A673 (cell line): ENCODE measurements around the gene NOP56. TPM values are rescaled to one million over a fixed set of nuclear protein-coding genes. Genes with fewer than 3 reads are reported as not detected.
"Not testable (repeated sequence)": the region's sequence is repeated elsewhere in the genome, so short reads cannot be mapped to it uniquely, and the experiment has no call there.

Experiments
- BruUV-seq: library from RNA; stranded (reverse); fragments of 400-500 nt; replicated peaks from 2 replicates; lab custom pipeline; 2021; lab: Mats Ljungman, UMichigan
- CTCF ChIA-PET: fragments of 300-600 bp; sonication (Branson Sonifier 250); formaldehyde crosslinking; loops from one replicate; lab custom pipeline; 2022; ENCODE audit warnings: antibody characterized with exemption; lab: Charles Lee
- POLR2A ChIA-PET: fragments of 300-600 bp; sonication (Branson Sonifier 250); formaldehyde crosslinking; loops from one replicate; lab custom pipeline; 2022; ENCODE audit warnings: antibody characterized with exemption; ENCODE audit not compliant: low non-redundant PET; lab: Charles Lee
- DNase-seq: peaks from one replicate; pipeline ENCODE4 v3.0.0-alpha.2; 2015; ENCODE audit warnings: low spot score
- H3K27ac ChIP-seq: fragments of 200-600 bp; sonication (generic); 2 replicates; pipeline ENCODE4 v1.5.1; 2016; ENCODE audit warnings: mixed run types, low read depth, mild to moderate bottlenecking, mixed read lengths, antibody characterized with exemption, low read length; ENCODE audit not compliant: poor library complexity, severe bottlenecking
- H3K27me3 ChIP-seq: fragments of 200-600 bp; sonication (generic); replicated peaks from 2 replicates; pipeline ENCODE4 v1.6.1; 2017; ENCODE audit warnings: mixed run types, low read depth, mild to moderate bottlenecking, mixed read lengths, antibody characterized with exemption, low read length; ENCODE audit not compliant: insufficient read depth, poor library complexity
- H3K36me3 ChIP-seq: fragments of 200-600 bp; sonication (generic); 2 replicates; pipeline ENCODE4 v1.6.1; 2016; ENCODE audit warnings: mixed run types, mild to moderate bottlenecking, mixed read lengths, antibody characterized with exemption, low read length; ENCODE audit not compliant: insufficient read depth, poor library complexity, severe bottlenecking
- H3K4me1 ChIP-seq: fragments of 200-600 bp; sonication (generic); 2 replicates; pipeline ENCODE4 v1.6.1; 2017; ENCODE audit warnings: mixed run types, mild to moderate bottlenecking, mixed read lengths, antibody characterized with exemption, low read length; ENCODE audit not compliant: insufficient read depth, poor library complexity, severe bottlenecking
- H3K4me3 ChIP-seq: fragments of 200-600 bp; sonication (generic); 2 replicates; pipeline ENCODE4 v1.5.1; 2016; ENCODE audit warnings: low read depth, mixed run types, mild to moderate bottlenecking, mixed read lengths, low read length; ENCODE audit not compliant: poor library complexity, severe bottlenecking
- H3K9me3 ChIP-seq: fragments of 200-600 bp; sonication (generic); 2 replicates; pipeline ENCODE4 v1.6.1; 2016; ENCODE audit warnings: mixed run types, low read depth, mild to moderate bottlenecking, mixed read lengths, antibody characterized with exemption, low read length; ENCODE audit not compliant: poor library complexity, severe bottlenecking
- CTCF ChIP-seq: fragments of 300-800, 200-600 bp; sonication (generic); conservative IDR thresholded peaks from 2 replicates; pipeline ENCODE4 v1.5.1; 2017; ENCODE audit warnings: low read depth, mild to moderate bottlenecking, antibody characterized with exemption, low read length, moderate library complexity, mixed read lengths
- EZH2 ChIP-seq: fragments of 200-600 bp; sonication (generic); IDR thresholded peaks from 2 replicates; pipeline ENCODE4 v1.6.1; 2017; ENCODE audit warnings: borderline replicate concordance, low read depth, mild to moderate bottlenecking, mixed read lengths, antibody characterized with exemption, low read length; ENCODE audit not compliant: poor library complexity, severe bottlenecking
- intact Hi-C: fragments of 100-400 bp; cut with micrococcal nuclease; formaldehyde crosslinking; loops from one replicate; pipeline ENCODE4 v1.10.0; 2022; ENCODE audit not compliant: unreplicated experiment
- total RNA-seq: library from RNA; stranded (reverse); gene quantifications from 2 replicates; pipeline ENCODE4 v1.2.3, GENCODE V29; 2021

Gene NOP56
- total RNA-seq, 1 experiment from 2014 or later = 704 TPM

- CTCF ChIA-PET = no interaction called here
These were observed 27.6 kb downstream of the NOP56 start for GRCh38 chr20:2680046-2680445.

GRCh38 chr20:2682040-2682439 lies 29.6 kb downstream of the NOP56 start:
- POLR2A ChIA-PET = not testable (repeated sequence)

More at GRCh38 chr20:2680046-2680445, 27.6 kb downstream of the NOP56 start:
- no peak for TF ChIP-seq CTCF
- no peak for TF ChIP-seq EZH2
- H3K4me1 ChIP-seq = no peaks in the 10 kb centered on the region
- peaks cover 3% of the 10 kb centered on the region for H3K27me3 ChIP-seq
- no TSS peak for BruUV-seq
- POLR2A ChIA-PET = no interaction called here
- H3K4me3 ChIP-seq = no peak overlapping the region
- DNase-seq = no peak
- H3K9me3 ChIP-seq = no peaks in the 10 kb centered on the region
- intact Hi-C loops = no loop called here
- H3K27ac ChIP-seq = no peak overlapping the region
- H3K36me3 ChIP-seq = no peaks in the 10 kb centered on the region

GRCh38 chr20:2684817-2685216 lies 32.4 kb downstream of the NOP56 start:
- BruUV-seq, H3K4me3 ChIP-seq, H3K36me3 ChIP-seq, POLR2A ChIA-PET, H3K9me3 ChIP-seq, H3K27me3 ChIP-seq, H3K27ac ChIP-seq, intact Hi-C loops, H3K4me1 ChIP-seq, DNase-seq: not testable (repeated sequence)
- CTCF ChIA-PET = interaction anchor here (0.7 kb wide), 1 partner anchor 26 kb away, joined by 3 read pairs; no protein-coding TSS in a partner anchor

More at GRCh38 chr20:2682040-2682439, 29.6 kb downstream of the NOP56 start:
- H3K27ac ChIP-seq, H3K27me3 ChIP-seq, H3K36me3 ChIP-seq, CTCF ChIA-PET, BruUV-seq, H3K9me3 ChIP-seq, H3K4me1 ChIP-seq, DNase-seq, H3K4me3 ChIP-seq, intact Hi-C loops: not testable (repeated sequence)

GRCh38 chr20:2687514-2687913 lies 35.1 kb downstream of the NOP56 start:
- CTCF ChIA-PET = no interaction called here
- no peak overlapping the region for H3K4me3 ChIP-seq
- intact Hi-C loops = no loop called here

More at GRCh38 chr20:2687514-2687913, 35.1 kb downstream of the NOP56 start:
- no peak for TF ChIP-seq CTCF
- TF ChIP-seq EZH2 = no peak
- no peaks in the 10 kb centered on the region for H3K4me1 ChIP-seq
- H3K36me3 ChIP-seq = no peaks in the 10 kb centered on the region
- H3K27me3 ChIP-seq = peaks cover 14% of the 10 kb centered on the region
- no peak overlapping the region for H3K27ac ChIP-seq
- no peak for DNase-seq
- no peaks in the 10 kb centered on the region for H3K9me3 ChIP-seq
- POLR2A ChIA-PET = no interaction called here
- no TSS peak for BruUV-seq
